Activated CD4-positive, CD25-positive, alpha-beta regulatory T cell treated with anti-CD3 and anti-CD28 coated beads, Interleukin-2, amount 50 U/mL, for 72 hours (primary cell): ENCODE measurements around the gene CSKMT.
A peak's percentile ranks its signal among the peaks of the same experiment; 100 is the strongest.
"Not testable (repeated sequence)": the region's sequence is repeated elsewhere in the genome, so short reads cannot be mapped to it uniquely, and the experiment has no call there.

Experiments used
- DNase-seq: peaks from one replicate; pipeline ENCODE4 v3.0.0; 2021

The CSKMT gene

GRCh38 chr11:62665075-62665598, at the start of gene CSKMT, which contains the start of gene C11orf98:
TSS of gene CSKMT (plus strand) at chr11:62665312. CDS start at chr11:62665880, 568 bp downstream.
TSS of gene C11orf98 (minus strand) at chr11:62665210. CDS start at chr11:62665169, 41 bp downstream.
- peak; percentile 96 for DNase-seq

GRCh38 chr11:62615521-62615920, 49.6 kb upstream of the CSKMT start:
- DNase-seq = no peak

GRCh38 chr11:62616957-62617356, 48.2 kb upstream of the CSKMT start:
- DNase-seq = not testable (repeated sequence)

GRCh38 chr11:62621027-62621566, 44.0 kb upstream of the CSKMT start:
- no peak for DNase-seq

- peak; percentile 98 for DNase-seq
These were observed 43.3 kb upstream of the CSKMT start, which contains the start of gene B3GAT3 for GRCh38 chr11:62621567-62622470. TSS of gene B3GAT3 (minus strand) at chr11:62621986. CDS start at chr11:62621947, 39 bp downstream.

GRCh38 chr11:62622476-62623089, 42.5 kb upstream of the CSKMT start:
- no peak for DNase-seq

GRCh38 chr11:62627713-62628112, 37.4 kb upstream of the CSKMT start:
- DNase-seq = no peak

- DNase-seq = no peak
These were observed 32.6 kb upstream of the CSKMT start for GRCh38 chr11:62632492-62632891.

GRCh38 chr11:62644220-62644619, 20.9 kb upstream of the CSKMT start:
- DNase-seq = no peak

GRCh38 chr11:62645671-62645945, 19.5 kb upstream of the CSKMT start:
- no peak for DNase-seq

GRCh38 chr11:62645946-62646824, 18.9 kb upstream of the CSKMT start, which contains the start of gene GANAB:
TSS of gene GANAB (minus strand) at chr11:62646613. CDS start at chr11:62646599, 14 bp downstream.
- DNase-seq = peak; percentile 97

GRCh38 chr11:62646825-62647608, 18.1 kb upstream of the CSKMT start:
- no peak for DNase-seq

GRCh38 chr11:62647609-62648005, 17.5 kb upstream of the CSKMT start:
- DNase-seq = no peak

GRCh38 chr11:62648185-62648966, 16.7 kb upstream of the CSKMT start:
- no peak for DNase-seq

GRCh38 chr11:62648967-62649364, 16.1 kb upstream of the CSKMT start:
- DNase-seq = no peak

GRCh38 chr11:62649486-62649885, 15.6 kb upstream of the CSKMT start:
- no peak for DNase-seq

- not testable (repeated sequence) for DNase-seq
These were observed 14.8 kb upstream of the CSKMT start for GRCh38 chr11:62650283-62650682.

- DNase-seq = no peak
These were observed 12.7 kb upstream of the CSKMT start for GRCh38 chr11:62652161-62653006.

- no peak for DNase-seq
These were observed 10.8 kb upstream of the CSKMT start for GRCh38 chr11:62654297-62654696.
